Smooth muscle cell (in vitro differentiated cells): Measurements from ENCODE around the gene OR8D1. TPM values are rescaled to one million over a fixed set of nuclear protein-coding genes. Genes with fewer than 3 reads are reported as not detected.

Source experiments
- DNase-seq: peaks from one replicate; lab custom pipeline; 2025; ENCODE audit not compliant: unreplicated experiment; lab: John Stamatoyannopoulos, UW
- H2AFZ ChIP-seq: fragments of 200-600 bp; sonication (generic); 2 replicates; pipeline ENCODE4 v1.6.0; 2016; ENCODE audit warnings: antibody characterized with exemption, low read depth, mild to moderate bottlenecking
- H3F3A ChIP-seq: fragments of 200-600 bp; sonication (generic); 2 replicates; pipeline ENCODE4 v1.6.0; 2017; ENCODE audit warnings: antibody characterized with exemption, low read depth
- H3K27ac ChIP-seq: fragments of 200-600 bp; sonication (generic); 2 replicates; pipeline ENCODE4 v1.5.1; 2016; ENCODE audit warnings: low read depth, mild to moderate bottlenecking
- H3K27me3 ChIP-seq: fragments of 200-600 bp; sonication (generic); 2 replicates; pipeline ENCODE4 v1.6.1; 2016; ENCODE audit warnings: low read depth, mild to moderate bottlenecking
- H3K36me3 ChIP-seq: fragments of 200-600 bp; sonication (generic); 2 replicates; pipeline ENCODE4 v1.5.1; 2016; ENCODE audit warnings: low read depth
- H3K4me1 ChIP-seq: fragments of 200-600 bp; sonication (generic); 2 replicates; pipeline ENCODE4 v1.5.1; 2016; ENCODE audit warnings: low read depth
- H3K4me2 ChIP-seq: fragments of 200-600 bp; sonication (generic); 2 replicates; pipeline ENCODE4 v1.6.0; 2016; ENCODE audit warnings: mild to moderate bottlenecking
- H3K4me3 ChIP-seq: fragments of 200-600 bp; sonication (generic); 2 replicates; pipeline ENCODE4 v1.5.1; 2016; ENCODE audit warnings: mild to moderate bottlenecking
- H3K79me2 ChIP-seq: fragments of 200-600 bp; sonication (generic); 2 replicates; pipeline ENCODE4 v1.6.0; 2016; ENCODE audit warnings: low read depth, mild to moderate bottlenecking
- H3K9ac ChIP-seq: fragments of 200-600 bp; sonication (generic); 2 replicates; pipeline ENCODE4 v1.6.0; 2016; ENCODE audit warnings: low read depth
- H3K9me3 ChIP-seq: fragments of 200-600 bp; sonication (generic); replicated peaks from 2 replicates; pipeline ENCODE4 v1.5.1; 2016; ENCODE audit warnings: low read depth
- H4K20me1 ChIP-seq: fragments of 200-600 bp; sonication (generic); 2 replicates; pipeline ENCODE4 v1.6.0; 2016; ENCODE audit warnings: low read depth
- WGBS: methylation state at CpG from one replicate; pipeline ENCODE4 v1.1.7; 2016; ENCODE audit warnings: low lambda C conversion rate; 5-methylcytosine and 5-hydroxymethylcytosine counted together
- polyA plus RNA-seq: library from polyadenylated mRNA; unstranded; fragments of >200 nt; fragmentation: Nextera tagmentation; extraction: Ambion mirVana; gene quantifications from 2 replicates; pipeline ENCODE4 v1.2.1, GENCODE V29; 2016
- total RNA-seq: library from RNA; depleted of rRNA; stranded (reverse); fragments of >200 nt; gene quantifications from 2 replicates; pipeline ENCODE4 v1.2.3, GENCODE V29; 2014
- TF ChIP-seq, protein P1 (sequence below): fragments of 200-600 bp; sonication (generic); IDR thresholded peaks from 2 replicates; pipeline ENCODE4 v1.5.1; 2017; ENCODE audit warnings: borderline replicate concordance, mild to moderate bottlenecking, antibody characterized with exemption; ENCODE audit not compliant: insufficient read depth, poor library complexity, severe bottlenecking

OR8D1 gene
- total and polyA plus RNA-seq, 2 experiments from 2014 or later = not detected

DNA sequence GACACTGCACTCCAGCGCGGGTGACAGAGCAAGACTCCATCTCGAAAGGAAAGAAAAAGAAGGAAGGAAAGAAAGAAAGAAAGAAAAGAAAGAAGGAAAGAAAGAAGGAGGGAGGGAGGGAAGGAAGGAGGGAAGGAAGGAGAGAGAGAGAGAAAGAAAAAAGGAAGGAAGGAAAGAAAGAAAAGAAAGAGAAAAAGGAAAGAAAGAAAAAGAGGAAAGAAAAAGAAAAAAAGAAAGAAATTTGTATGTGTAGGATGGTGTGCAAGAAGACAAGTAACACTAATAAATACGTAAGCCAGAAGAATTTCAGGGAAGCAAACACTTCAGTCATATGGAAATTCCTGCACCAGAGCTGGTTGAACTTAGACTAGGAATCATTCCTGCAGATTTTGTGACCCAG lies 618 bp downstream of the OR8D1 start:
- DNase-seq = no peak
- H2AFZ ChIP-seq = no peak overlapping the region
- H3K4me1 ChIP-seq = no peaks in the 10 kb centered on the region
- H3K79me2 ChIP-seq = no peaks in the 10 kb centered on the region
- over 99% methylated on average over 4 of the region's 4 CpGs for WGBS
- no peaks in the 10 kb centered on the region for H3F3A ChIP-seq
- no peaks in the 10 kb centered on the region for H3K27me3 ChIP-seq
- no peaks in the 10 kb centered on the region for H3K9me3 ChIP-seq
- H3K27ac ChIP-seq = no peak overlapping the region
- no peaks in the 10 kb centered on the region for H4K20me1 ChIP-seq
- no peak overlapping the region for H3K4me3 ChIP-seq
- H3K4me2 ChIP-seq = no peak overlapping the region
- TF ChIP-seq, protein P1, sequence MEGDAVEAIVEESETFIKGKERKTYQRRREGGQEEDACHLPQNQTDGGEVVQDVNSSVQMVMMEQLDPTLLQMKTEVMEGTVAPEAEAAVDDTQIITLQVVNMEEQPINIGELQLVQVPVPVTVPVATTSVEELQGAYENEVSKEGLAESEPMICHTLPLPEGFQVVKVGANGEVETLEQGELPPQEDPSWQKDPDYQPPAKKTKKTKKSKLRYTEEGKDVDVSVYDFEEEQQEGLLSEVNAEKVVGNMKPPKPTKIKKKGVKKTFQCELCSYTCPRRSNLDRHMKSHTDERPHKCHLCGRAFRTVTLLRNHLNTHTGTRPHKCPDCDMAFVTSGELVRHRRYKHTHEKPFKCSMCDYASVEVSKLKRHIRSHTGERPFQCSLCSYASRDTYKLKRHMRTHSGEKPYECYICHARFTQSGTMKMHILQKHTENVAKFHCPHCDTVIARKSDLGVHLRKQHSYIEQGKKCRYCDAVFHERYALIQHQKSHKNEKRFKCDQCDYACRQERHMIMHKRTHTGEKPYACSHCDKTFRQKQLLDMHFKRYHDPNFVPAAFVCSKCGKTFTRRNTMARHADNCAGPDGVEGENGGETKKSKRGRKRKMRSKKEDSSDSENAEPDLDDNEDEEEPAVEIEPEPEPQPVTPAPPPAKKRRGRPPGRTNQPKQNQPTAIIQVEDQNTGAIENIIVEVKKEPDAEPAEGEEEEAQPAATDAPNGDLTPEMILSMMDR = no peak
- no peaks in the 10 kb centered on the region for H3K36me3 ChIP-seq
- H3K9ac ChIP-seq = no peak overlapping the region

DNA sequence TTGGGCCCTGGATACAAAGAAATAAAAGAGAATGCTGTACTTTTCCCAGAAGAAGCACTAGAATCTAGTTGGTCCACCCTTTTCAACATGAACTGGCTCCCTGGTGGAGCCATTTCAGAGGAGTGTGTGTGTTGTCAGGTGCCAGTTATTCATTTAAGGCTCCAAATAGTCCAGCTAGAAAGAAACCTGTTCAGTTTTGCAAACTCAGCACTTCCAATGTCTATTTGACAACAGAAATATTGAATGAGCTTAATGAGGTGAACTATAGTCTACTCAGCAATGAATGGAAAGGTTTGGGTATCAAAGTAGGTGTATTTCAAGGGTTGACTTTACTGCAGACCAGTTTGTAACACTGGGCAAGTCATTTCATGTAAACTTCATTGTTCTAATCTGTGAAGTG lies 2.1 kb downstream of the OR8D1 start:
- no peak overlapping the region for H3K9ac ChIP-seq
- no peaks in the 10 kb centered on the region for H3K36me3 ChIP-seq
- no peaks in the 10 kb centered on the region for H3K27me3 ChIP-seq
- no peak overlapping the region for H2AFZ ChIP-seq
- H3K4me2 ChIP-seq = no peak overlapping the region
- TF ChIP-seq, protein P1 = no peak
- no peaks in the 10 kb centered on the region for H3F3A ChIP-seq
- H3K9me3 ChIP-seq = no peaks in the 10 kb centered on the region
- H3K4me3 ChIP-seq = no peak overlapping the region
- H3K27ac ChIP-seq = no peak overlapping the region
- H4K20me1 ChIP-seq = no peaks in the 10 kb centered on the region
- H3K79me2 ChIP-seq = no peaks in the 10 kb centered on the region
- H3K4me1 ChIP-seq = no peaks in the 10 kb centered on the region
- no peak for DNase-seq

DNA sequence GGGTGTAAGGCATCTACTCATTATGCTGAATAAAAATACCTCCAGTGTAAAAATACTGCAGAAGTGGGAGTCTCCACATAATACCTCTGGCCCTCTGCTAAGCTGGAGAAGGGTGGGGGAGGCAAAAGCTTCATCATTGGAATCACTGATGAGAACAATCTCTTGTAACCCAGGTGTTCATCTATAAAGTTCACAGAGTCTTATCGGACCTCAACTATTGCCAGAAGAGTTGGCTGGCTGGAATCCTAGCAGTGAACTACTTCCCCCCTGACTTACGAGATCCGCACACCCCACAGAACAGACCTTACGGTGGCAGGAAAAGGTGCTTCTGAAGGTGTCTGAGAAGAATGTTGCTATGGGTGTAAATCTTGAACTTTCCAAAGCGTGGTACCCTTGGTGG lies 2.5 kb downstream of the OR8D1 start:
- no peak overlapping the region for H3K4me2 ChIP-seq
- 87% methylated on average over 5 of the region's 5 CpGs for WGBS
- no peak overlapping the region for H3K9ac ChIP-seq

DNA sequence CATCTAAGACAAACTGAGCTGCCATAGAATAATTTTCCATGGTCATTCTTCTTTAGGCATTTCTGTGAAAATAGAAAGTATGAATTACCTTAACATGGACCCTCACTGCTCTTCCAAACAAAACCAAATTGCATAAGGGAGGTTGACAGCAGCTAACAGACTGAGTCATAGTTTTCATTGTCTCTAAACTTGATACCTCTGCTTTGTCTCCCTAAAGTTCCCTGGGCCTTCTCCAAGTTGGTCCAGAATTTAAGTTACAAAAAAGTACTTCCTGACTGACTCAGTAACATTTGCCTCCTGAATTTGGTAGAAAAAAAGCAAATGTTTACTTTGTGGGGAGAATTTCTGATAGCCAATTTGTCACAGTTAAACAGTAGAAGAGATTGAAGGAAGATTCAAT lies 3.0 kb downstream of the OR8D1 start:
- Histone ChIP-seq H4K20me1 (no peaks in the 10 kb centered on the region), H3K4me2 (no peak overlapping the region), H3K27ac (no peak overlapping the region), H2AFZ (no peak overlapping the region), H3F3A (no peaks in the 10 kb centered on the region), H3K36me3 (no peaks in the 10 kb centered on the region), H3K4me1 (no peaks in the 10 kb centered on the region), H3K9ac (no peak overlapping the region), H3K79me2 (no peaks in the 10 kb centered on the region), H3K4me3 (no peak overlapping the region), H3K27me3 (no peaks in the 10 kb centered on the region), H3K9me3 (no peaks in the 10 kb centered on the region)
- DNase-seq = no peak
- TF ChIP-seq, protein P1 = no peak

More for the DNA sequence above, 2.5 kb downstream of the OR8D1 start:
- H2AFZ ChIP-seq = no peak overlapping the region
- TF ChIP-seq, protein P1 = no peak
- H3K79me2 ChIP-seq = no peaks in the 10 kb centered on the region
- no peaks in the 10 kb centered on the region for H3K36me3 ChIP-seq
- no peaks in the 10 kb centered on the region for H3F3A ChIP-seq
- no peaks in the 10 kb centered on the region for H4K20me1 ChIP-seq
- no peaks in the 10 kb centered on the region for H3K4me1 ChIP-seq
- H3K4me3 ChIP-seq = no peak overlapping the region
- no peaks in the 10 kb centered on the region for H3K27me3 ChIP-seq
- H3K9me3 ChIP-seq = no peaks in the 10 kb centered on the region
- H3K27ac ChIP-seq = no peak overlapping the region
- DNase-seq = no peak
